ENCODE results near the gene HYDIN.

HYDIN gene

DNA sequence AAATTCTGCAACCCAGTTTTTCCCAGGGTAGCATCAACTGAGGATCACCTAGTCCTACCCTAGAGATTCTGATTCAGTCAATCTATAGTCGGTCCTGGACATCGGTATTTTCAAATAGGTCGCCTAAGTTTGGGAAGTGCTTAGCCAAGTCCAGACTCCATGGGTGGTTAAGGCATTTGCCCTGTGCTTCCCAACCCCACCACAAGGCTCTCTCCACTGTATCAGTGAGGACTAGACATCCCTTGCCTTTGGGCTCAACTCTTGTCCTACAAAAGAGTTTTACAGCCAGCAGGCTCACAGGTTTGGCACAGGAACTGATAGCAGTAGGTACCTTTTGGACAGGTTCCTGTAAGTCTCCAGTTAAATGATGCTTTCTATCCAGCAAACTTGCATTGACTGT lies 13.8 kb downstream of the HYDIN start:
- TF ChIP-seq, protein P1, sequence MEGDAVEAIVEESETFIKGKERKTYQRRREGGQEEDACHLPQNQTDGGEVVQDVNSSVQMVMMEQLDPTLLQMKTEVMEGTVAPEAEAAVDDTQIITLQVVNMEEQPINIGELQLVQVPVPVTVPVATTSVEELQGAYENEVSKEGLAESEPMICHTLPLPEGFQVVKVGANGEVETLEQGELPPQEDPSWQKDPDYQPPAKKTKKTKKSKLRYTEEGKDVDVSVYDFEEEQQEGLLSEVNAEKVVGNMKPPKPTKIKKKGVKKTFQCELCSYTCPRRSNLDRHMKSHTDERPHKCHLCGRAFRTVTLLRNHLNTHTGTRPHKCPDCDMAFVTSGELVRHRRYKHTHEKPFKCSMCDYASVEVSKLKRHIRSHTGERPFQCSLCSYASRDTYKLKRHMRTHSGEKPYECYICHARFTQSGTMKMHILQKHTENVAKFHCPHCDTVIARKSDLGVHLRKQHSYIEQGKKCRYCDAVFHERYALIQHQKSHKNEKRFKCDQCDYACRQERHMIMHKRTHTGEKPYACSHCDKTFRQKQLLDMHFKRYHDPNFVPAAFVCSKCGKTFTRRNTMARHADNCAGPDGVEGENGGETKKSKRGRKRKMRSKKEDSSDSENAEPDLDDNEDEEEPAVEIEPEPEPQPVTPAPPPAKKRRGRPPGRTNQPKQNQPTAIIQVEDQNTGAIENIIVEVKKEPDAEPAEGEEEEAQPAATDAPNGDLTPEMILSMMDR (IDR thresholded peaks at IDR 0.05; ENCODE audit: low read depth, low read length) = no peak
- TF ChIP-seq EZH2phosphoT487 (IDR thresholded peaks at IDR 0.05; ENCODE audit: low read depth) = no peak
- Histone ChIP-seq H4K20me1 (ENCODE audit: insufficient read depth, low read length) (no peaks in the 10 kb centered on the region), H3K27me3 (ENCODE audit: low read depth, low read length) (peaks cover 33% of the 10 kb centered on the region), H3K27ac (ENCODE audit: low read length) (no peak overlapping the region), H3K9ac (ENCODE audit: low read length) (no peak overlapping the region), H3K4me1 (ENCODE audit: low read length) (no peaks in the 10 kb centered on the region), H2AFZ (ENCODE audit: low read depth, low read length) (no peak overlapping the region), H3K9me3 (ENCODE audit: insufficient read depth, low read length) (no peaks in the 10 kb centered on the region), H3K4me3 (ENCODE audit: low read length) (no peak overlapping the region), H3K4me2 (ENCODE audit: low read length) (no peak overlapping the region), H3K79me2 (ENCODE audit: low read length) (no peaks in the 10 kb centered on the region), H3K36me3 (replicated peaks; ENCODE audit: low read depth, low read length) (no peaks in the 10 kb centered on the region)

DNA sequence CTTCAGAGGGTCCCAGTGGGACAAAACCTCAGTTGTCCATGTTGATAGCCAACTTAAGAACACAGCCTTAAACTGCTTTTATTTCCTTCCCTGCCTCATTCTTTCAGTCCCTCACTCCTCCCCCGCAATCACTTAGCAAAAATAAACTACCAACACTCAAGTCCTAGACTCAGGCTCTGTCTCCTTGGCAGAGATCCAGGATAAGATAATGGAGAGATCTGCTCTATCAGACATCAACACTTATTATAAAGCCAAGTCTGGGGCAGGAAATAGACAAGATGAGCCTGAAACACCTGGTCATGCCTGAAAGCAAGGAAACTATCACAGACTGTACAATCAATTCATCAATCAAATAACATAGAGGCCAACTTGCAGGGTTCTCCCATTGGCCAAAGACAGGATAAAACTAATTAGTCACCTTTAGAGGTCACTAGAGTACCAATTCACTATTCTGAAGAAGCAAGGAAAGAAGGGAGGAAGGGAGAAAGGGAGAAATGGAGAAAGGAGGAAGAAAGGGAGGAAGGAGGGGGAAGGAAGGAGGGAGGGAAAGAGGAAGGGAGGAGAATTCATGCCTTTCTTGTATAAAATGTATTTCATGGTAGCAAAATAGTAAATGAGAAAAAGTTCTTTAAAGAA lies 15.7 kb downstream of the HYDIN start:
- Histone ChIP-seq H3K27ac (ENCODE audit: low read length) (no peak overlapping the region), H2AFZ (ENCODE audit: low read depth, low read length) (no peak overlapping the region), H3K27me3 (ENCODE audit: low read depth, low read length) (peaks cover 31% of the 10 kb centered on the region), H3K4me3 (ENCODE audit: low read length) (no peak overlapping the region), H3K9me3 (ENCODE audit: insufficient read depth, low read length) (no peaks in the 10 kb centered on the region), H3K4me1 (ENCODE audit: low read length) (no peaks in the 10 kb centered on the region), H3K79me2 (ENCODE audit: low read length) (no peaks in the 10 kb centered on the region), H3K4me2 (ENCODE audit: low read length) (no peak overlapping the region), H3K36me3 (replicated peaks; ENCODE audit: low read depth, low read length) (no peaks in the 10 kb centered on the region), H4K20me1 (ENCODE audit: insufficient read depth, low read length) (no peaks in the 10 kb centered on the region), H3K9ac (ENCODE audit: low read length) (no peak overlapping the region)
- TF ChIP-seq EZH2phosphoT487 (IDR thresholded peaks at IDR 0.05; ENCODE audit: low read depth) = no peak
- TF ChIP-seq, protein P1 (IDR thresholded peaks at IDR 0.05; ENCODE audit: low read depth, low read length) = peak; percentile 46

DNA sequence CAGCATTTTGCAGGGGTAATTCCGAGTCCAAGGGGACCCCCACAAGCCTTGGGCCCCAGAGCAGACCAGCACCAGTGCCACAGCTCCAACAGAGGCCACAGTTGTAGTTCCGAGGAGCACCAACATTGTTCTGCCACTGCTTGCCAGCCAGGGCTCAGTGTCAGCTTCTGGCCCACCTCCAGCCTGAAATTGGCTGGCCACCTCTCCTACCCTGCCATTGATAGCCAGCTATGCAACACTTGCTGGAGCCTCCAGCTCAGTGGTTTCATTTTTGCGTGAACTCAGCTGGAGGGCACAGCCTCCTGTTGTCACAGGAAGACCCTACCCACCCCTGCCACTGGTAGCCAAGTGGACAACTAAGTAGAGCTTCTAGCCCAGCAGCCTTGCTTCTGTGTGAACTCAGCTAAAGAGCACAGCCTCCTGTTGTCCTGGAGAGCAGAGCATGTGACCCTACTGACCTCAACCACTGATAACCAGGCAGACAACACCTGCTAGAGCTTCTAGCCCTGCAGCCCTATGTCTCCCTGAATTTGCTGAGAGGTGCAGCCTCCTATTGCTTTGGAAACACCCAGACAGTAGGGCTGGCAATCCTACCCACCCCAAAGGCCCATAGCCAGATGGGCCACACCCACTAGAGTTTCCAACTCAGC lies 24.9 kb downstream of the HYDIN start:
- H3K79me2 ChIP-seq (ENCODE audit: low read length) = no peaks in the 10 kb centered on the region
- no peak overlapping the region for H3K4me3 ChIP-seq (ENCODE audit: low read length)
- no peaks in the 10 kb centered on the region for H3K9me3 ChIP-seq (ENCODE audit: insufficient read depth, low read length)
- no peak for TF ChIP-seq EZH2phosphoT487 (IDR thresholded peaks at IDR 0.05; ENCODE audit: low read depth)
- TF ChIP-seq, protein P1 (IDR thresholded peaks at IDR 0.05; ENCODE audit: low read depth, low read length) = no peak
- peaks cover 8% of the 10 kb centered on the region for H3K27me3 ChIP-seq (ENCODE audit: low read depth, low read length)
- H3K4me2 ChIP-seq (ENCODE audit: low read length) = no peak overlapping the region
- H3K36me3 ChIP-seq (replicated peaks; ENCODE audit: low read depth, low read length) = no peaks in the 10 kb centered on the region
- H3K27ac ChIP-seq (ENCODE audit: low read length) = no peak overlapping the region
- no peak overlapping the region for H3K9ac ChIP-seq (ENCODE audit: low read length)
- H4K20me1 ChIP-seq (ENCODE audit: insufficient read depth, low read length) = no peaks in the 10 kb centered on the region
- no peaks in the 10 kb centered on the region for H3K4me1 ChIP-seq (ENCODE audit: low read length)
- no peak overlapping the region for H2AFZ ChIP-seq (ENCODE audit: low read depth, low read length)

DNA sequence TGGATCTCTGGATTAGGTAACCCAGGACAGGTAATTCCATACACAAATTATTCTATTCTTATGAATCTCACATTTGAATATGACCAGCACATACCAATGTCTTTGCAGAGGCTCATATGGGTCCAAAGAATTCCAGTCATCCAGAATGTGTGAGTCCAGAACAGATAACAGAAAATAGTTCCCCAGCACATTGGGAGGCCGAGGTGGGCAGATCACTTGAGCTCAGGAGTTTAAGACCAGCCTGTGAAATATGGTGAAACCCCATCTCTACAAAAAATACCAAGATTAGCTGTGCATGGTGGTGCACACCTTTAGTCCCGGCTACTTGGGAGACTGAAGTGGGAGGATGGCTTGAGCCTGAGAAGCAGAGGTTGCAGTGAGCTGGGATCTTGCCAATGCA lies 26.9 kb downstream of the HYDIN start:
- no peak for TF ChIP-seq EZH2phosphoT487 (IDR thresholded peaks at IDR 0.05; ENCODE audit: low read depth)
- TF ChIP-seq, protein P1 (IDR thresholded peaks at IDR 0.05; ENCODE audit: low read depth, low read length) = no peak
- no peaks in the 10 kb centered on the region for H3K36me3 ChIP-seq (replicated peaks; ENCODE audit: low read depth, low read length)

More for the DNA sequence above, 26.9 kb downstream of the HYDIN start:
- no peaks in the 10 kb centered on the region for H3K79me2 ChIP-seq (ENCODE audit: low read length)
- peaks cover 8% of the 10 kb centered on the region for H3K27me3 ChIP-seq (ENCODE audit: low read depth, low read length)
- no peak overlapping the region for H3K9ac ChIP-seq (ENCODE audit: low read length)
- H4K20me1 ChIP-seq (ENCODE audit: insufficient read depth, low read length) = no peaks in the 10 kb centered on the region
- no peaks in the 10 kb centered on the region for H3K4me1 ChIP-seq (ENCODE audit: low read length)
- H3K4me2 ChIP-seq (ENCODE audit: low read length) = no peak overlapping the region
- H2AFZ ChIP-seq (ENCODE audit: low read depth, low read length) = no peak overlapping the region
- H3K27ac ChIP-seq (ENCODE audit: low read length) = no peak overlapping the region
- no peaks in the 10 kb centered on the region for H3K9me3 ChIP-seq (ENCODE audit: insufficient read depth, low read length)
- H3K4me3 ChIP-seq (ENCODE audit: low read length) = no peak overlapping the region

Data from OCI-LY3 (cell line).